Fibroblast of the aortic adventitia (primary cell): ENCODE results near the gene VWA1. TPM values are rescaled to one million over a fixed set of nuclear protein-coding genes. Genes with fewer than 3 reads are reported as not detected.
A peak's percentile ranks its signal among the peaks of the same experiment; 100 is the strongest.
"Not testable (repeated sequence)": the region's sequence is repeated elsewhere in the genome, so short reads cannot be mapped to it uniquely, and the experiment has no call there.

Experiments used
- DNase-seq: peaks from one replicate; pipeline ENCODE4 v3.0.0-alpha.2; 2010; ENCODE audit warnings: low read depth
- H3K4me3 ChIP-seq: 2 replicates; pipeline ENCODE4 v1.5.1; 2011; ENCODE audit warnings: low read depth, mild to moderate bottlenecking, control low read depth, low read length, moderate library complexity
- total RNA-seq: library from RNA; depleted of rRNA; stranded (reverse); fragments of >200 nt; gene quantifications from 2 replicates; pipeline ENCODE4 v1.2.3, GENCODE V29; 2012; ENCODE audit warnings: low replicate concordance
- TF ChIP-seq, protein P1 (sequence below): IDR thresholded peaks from 2 replicates; pipeline ENCODE4 v1.5.1; 2011; ENCODE audit warnings: mild to moderate bottlenecking, low read length, control low read depth, inconsistent platforms; ENCODE audit not compliant: insufficient read depth

VWA1 gene
- total RNA-seq, 1 donor: 1.8 TPM

DNA sequence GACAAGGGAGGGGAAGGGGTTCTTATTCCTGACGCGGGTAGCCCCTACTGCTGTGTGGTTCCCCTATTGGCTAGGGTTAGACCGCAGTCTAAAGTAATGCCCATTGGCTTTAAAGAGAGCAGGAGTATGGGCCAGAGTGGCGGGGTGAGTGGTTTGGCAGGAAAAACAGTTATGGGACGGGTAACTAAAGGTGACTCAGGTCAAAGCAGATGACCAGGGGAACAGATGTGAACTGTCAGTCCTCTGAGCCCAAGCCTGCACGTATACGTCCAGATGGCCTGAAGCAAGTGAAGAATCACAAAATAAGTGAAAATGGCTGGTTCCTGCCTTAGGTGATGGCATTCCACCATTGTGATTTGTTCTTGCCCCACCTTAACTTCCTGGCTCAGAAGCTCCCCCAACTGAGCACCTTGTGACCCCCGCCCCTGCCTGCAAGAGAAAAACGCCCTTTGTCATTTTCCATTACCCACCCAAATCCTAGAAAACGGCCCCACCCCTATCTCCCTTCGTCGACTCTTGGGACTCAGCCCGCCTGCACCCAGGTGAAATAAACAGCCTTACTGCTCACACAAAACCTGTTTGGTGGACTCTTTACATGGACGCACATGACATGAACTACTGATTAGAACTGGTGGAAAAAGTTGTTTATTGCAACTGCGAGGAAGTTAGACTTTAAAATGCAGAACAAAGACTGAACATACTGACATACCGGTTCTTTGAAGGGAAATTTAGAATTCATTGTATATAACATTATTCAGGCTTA, 35.3 kb downstream of the VWA1 start:
- TF ChIP-seq, protein P1, sequence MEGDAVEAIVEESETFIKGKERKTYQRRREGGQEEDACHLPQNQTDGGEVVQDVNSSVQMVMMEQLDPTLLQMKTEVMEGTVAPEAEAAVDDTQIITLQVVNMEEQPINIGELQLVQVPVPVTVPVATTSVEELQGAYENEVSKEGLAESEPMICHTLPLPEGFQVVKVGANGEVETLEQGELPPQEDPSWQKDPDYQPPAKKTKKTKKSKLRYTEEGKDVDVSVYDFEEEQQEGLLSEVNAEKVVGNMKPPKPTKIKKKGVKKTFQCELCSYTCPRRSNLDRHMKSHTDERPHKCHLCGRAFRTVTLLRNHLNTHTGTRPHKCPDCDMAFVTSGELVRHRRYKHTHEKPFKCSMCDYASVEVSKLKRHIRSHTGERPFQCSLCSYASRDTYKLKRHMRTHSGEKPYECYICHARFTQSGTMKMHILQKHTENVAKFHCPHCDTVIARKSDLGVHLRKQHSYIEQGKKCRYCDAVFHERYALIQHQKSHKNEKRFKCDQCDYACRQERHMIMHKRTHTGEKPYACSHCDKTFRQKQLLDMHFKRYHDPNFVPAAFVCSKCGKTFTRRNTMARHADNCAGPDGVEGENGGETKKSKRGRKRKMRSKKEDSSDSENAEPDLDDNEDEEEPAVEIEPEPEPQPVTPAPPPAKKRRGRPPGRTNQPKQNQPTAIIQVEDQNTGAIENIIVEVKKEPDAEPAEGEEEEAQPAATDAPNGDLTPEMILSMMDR: no peak
- H3K4me3 ChIP-seq: peak overlapping the region; percentile 84
- no peak for DNase-seq

DNA sequence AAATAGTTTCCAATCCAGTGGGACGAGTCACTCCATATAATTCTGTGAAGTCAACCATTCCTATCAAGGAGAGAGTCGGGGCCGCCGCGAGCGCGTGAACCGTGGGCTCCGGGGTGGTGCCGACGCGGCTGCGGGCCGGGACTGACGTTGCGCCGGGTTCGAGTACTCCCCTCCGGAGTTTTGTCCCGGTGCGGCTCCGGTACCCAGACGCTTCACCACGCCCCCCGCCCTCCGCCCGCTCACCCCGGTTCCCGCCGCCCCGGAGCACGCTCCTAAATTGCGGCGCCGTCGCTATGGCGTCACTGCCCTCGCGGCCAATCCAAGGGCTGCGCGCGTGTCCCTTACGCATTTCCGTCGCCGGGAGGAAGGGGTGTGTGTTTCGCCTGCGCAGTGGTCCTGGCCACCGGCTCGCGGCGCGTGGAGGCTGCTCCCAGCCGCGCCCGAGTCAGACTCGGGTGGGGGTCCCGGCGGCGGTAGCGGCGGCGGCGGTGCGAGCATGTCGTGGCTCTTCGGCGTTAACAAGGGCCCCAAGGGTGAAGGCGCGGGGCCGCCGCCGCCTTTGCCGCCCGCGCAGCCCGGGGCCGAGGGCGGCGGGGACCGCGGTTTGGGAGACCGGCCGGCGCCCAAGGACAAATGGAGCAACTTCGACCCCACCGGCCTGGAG, 36.0 kb downstream of the VWA1 start, which contains the start of gene ATAD3B:
Gene ATAD3B, plus strand, starts transcription at position 377 of the 664 bp plus-strand sequence. Its CDS starts 120 bp downstream, at position 497.
- TF ChIP-seq, protein P1: no peak

GRCh38 chr1:1472053-1472876, 36.8 kb downstream of the VWA1 start:
- H3K4me3 ChIP-seq: peak overlapping the region; percentile 72
- peak; percentile 6 for DNase-seq

More for the DNA sequence above, 36.0 kb downstream of the VWA1 start, which contains the start of gene ATAD3B:
- H3K4me3 ChIP-seq: peak within 1 kb of the TSS; percentile 84
- DNase-seq: peak; percentile 85

DNA sequence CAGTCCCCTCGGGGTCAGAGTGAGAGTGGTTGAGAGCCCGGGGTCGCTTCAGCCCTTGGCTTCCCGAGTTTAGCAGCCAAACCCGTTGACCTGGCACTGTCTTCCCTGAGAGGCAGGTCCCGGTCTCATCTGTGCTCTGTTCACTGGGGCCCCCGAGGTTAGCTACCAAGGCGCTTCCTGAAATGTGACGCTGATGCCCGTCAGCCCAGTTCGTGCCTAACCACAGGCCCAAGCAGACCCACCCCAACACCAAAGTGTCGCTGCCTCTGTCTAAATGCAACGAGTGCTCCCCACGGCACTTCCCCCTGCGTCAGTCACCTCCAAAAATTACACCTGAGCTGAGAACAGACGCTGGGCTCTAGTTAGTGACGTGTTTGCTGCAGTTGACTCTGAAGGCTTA, 40.5 kb downstream of the VWA1 start:
- not testable (repeated sequence) for H3K4me3 ChIP-seq, DNase-seq

GRCh38 chr1:1477206-1477605, 41.7 kb downstream of the VWA1 start:
- TF ChIP-seq, protein P1: no peak
- no peak overlapping the region for H3K4me3 ChIP-seq
- no peak for DNase-seq

GRCh38 chr1:1479547-1480487, 44.3 kb downstream of the VWA1 start:
- DNase-seq: no peak
- TF ChIP-seq, protein P1: no peak
- no peak overlapping the region for H3K4me3 ChIP-seq

DNA sequence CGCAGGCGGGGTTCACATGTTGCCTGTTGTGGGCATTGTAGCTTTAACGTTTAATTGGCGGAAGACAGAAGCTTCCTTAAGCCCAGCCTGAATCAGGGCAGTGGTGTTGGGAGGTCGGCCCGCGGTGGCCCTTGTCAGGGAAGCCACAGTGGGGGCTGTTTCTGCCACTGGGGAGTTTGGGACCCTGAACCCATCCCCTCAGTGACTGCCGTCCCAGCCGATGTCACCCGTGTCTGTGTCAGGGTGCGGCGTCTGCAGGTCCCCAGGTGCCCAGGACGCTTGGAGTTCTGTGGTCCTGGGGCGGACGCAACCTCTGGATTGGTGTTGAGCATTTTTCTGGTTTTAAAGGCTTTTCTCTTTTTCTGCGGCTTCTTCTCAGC, 45.0 kb downstream of the VWA1 start:
- DNase-seq, H3K4me3 ChIP-seq: not testable (repeated sequence)

- not testable (repeated sequence) for DNase-seq, H3K4me3 ChIP-seq
Observed at GRCh38 chr1:1481811-1482210, 46.3 kb downstream of the VWA1 start.
